Thyroid gland (tissue), 4 donors: Measurements from ENCODE around the gene PRCP. TPM values are rescaled to one million over a fixed set of nuclear protein-coding genes. Genes with fewer than 3 reads are reported as not detected.

Source experiments
- DNase-seq, 2 donors: peaks; one replicate each; pipeline ENCODE4 v3.0.0-alpha.2; 2019
- H3K27ac ChIP-seq, 3 donors: fragments of 200-600 bp; sonication (generic); 1 replicate in 2 of 3; 2 replicates in 1 of 3; pipeline ENCODE4 v1.5.1; 2016 to 2019; ENCODE audit warnings: mild to moderate bottlenecking in 1 of 3, moderate library complexity in 1 of 3
- H3K27me3 ChIP-seq: fragments of 200-600 bp; sonication (generic); one replicate; pipeline ENCODE4 v1.5.1; 2019
- H3K36me3 ChIP-seq, 2 donors: fragments of 200-600 bp; sonication (generic); one replicate each; pipeline ENCODE4 v1.5.1; 2016 to 2019
- H3K4me1 ChIP-seq, 2 donors: fragments of 200-600 bp; sonication (generic); one replicate each; pipeline ENCODE4 v1.5.1; 2017 to 2019
- H3K4me3 ChIP-seq, 3 donors: fragments of 200-600 bp; sonication (generic); replicated peaks in 1 of 3; 1 replicate in 2 of 3; 2 replicates in 1 of 3; pipeline ENCODE4 v1.5.1; 2016; ENCODE audit warnings: mild to moderate bottlenecking in 1 of 3
- H3K9me3 ChIP-seq: fragments of 200-600 bp; sonication (generic); one replicate; pipeline ENCODE4 v1.5.1; 2017
- POLR2A ChIP-seq, 2 donors: fragments of 450-650 bp; IDR thresholded peaks; one replicate each; pipeline ENCODE4 v1.6.1; 2017; ENCODE audit warnings: antibody characterized with exemption in 2 of 2, mild to moderate bottlenecking in 2 of 2, moderate library complexity in 1 of 2
- WGBS, 2 donors: methylation state at CpG; one replicate each; pipeline ENCODE4 v1.1.5; 2017; 5-methylcytosine and 5-hydroxymethylcytosine counted together
- intact Hi-C: fragments of 100-400 bp; cut with DNase I; formaldehyde crosslinking; loops from one replicate; pipeline ENCODE4 v1.15.1; 2023
- total RNA-seq, 4 donors: library from RNA; depleted of rRNA; stranded (reverse); fragments of >200 nt; gene quantifications; one replicate each; pipeline ENCODE4 v1.2.3, GENCODE V29; 2016
- TF ChIP-seq, protein P1 (sequence below), 6 experiments: fragments of 200-600 bp in 3 of 6; fragments of 450-650 bp in 3 of 6; sonication (generic) in 3 of 6; IDR thresholded peaks; one replicate each; pipeline ENCODE4 v1.5.1; 2016 to 2019; ENCODE audit warnings: antibody characterized with exemption in 6 of 6, mild to moderate bottlenecking in 2 of 6, inconsistent platforms in 1 of 6, moderate library complexity in 1 of 6

Gene PRCP
- total RNA-seq, 4 donors from 2014 or later: 59.1 to 122 (median 81.1) TPM

DNA sequence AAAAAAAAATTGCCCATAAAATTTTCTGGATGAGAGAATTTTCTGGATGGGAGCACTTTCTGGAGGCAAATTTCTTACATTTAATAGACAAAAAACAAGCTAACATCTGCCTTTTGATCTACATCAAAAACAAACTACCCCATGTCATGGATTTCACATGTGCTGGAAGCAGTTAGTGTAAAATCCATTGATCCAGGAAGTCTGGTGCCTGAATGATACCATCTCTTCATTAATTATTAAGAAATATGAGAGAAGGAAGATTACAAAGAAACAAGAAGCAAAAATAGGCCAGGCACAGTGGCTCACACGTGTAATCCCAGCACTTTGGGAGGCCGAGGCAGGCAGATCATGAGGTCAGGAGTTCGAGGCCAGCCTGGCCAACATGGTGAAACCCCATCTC lies 113.4 kb downstream of the PRCP start:
- intact Hi-C loops: no loop called here
- 84 to 90% methylated on average over 3 of the region's 3 CpGs for WGBS, 2 donors
- Histone ChIP-seq H3K36me3 (no peaks in the 10 kb centered on the region), H3K27me3 (no peaks in the 10 kb centered on the region), H3K9me3 (no peaks in the 10 kb centered on the region), H3K4me1 (no peaks in the 10 kb centered on the region), H3K27ac (no peak overlapping the region), H3K4me3 (no peak overlapping the region)
- no peak for DNase-seq
- no peak for TF ChIP-seq POLR2A (IDR thresholded peaks at IDR 0.05)
- TF ChIP-seq, protein P1, sequence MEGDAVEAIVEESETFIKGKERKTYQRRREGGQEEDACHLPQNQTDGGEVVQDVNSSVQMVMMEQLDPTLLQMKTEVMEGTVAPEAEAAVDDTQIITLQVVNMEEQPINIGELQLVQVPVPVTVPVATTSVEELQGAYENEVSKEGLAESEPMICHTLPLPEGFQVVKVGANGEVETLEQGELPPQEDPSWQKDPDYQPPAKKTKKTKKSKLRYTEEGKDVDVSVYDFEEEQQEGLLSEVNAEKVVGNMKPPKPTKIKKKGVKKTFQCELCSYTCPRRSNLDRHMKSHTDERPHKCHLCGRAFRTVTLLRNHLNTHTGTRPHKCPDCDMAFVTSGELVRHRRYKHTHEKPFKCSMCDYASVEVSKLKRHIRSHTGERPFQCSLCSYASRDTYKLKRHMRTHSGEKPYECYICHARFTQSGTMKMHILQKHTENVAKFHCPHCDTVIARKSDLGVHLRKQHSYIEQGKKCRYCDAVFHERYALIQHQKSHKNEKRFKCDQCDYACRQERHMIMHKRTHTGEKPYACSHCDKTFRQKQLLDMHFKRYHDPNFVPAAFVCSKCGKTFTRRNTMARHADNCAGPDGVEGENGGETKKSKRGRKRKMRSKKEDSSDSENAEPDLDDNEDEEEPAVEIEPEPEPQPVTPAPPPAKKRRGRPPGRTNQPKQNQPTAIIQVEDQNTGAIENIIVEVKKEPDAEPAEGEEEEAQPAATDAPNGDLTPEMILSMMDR (IDR thresholded peaks at IDR 0.05): no peak

DNA sequence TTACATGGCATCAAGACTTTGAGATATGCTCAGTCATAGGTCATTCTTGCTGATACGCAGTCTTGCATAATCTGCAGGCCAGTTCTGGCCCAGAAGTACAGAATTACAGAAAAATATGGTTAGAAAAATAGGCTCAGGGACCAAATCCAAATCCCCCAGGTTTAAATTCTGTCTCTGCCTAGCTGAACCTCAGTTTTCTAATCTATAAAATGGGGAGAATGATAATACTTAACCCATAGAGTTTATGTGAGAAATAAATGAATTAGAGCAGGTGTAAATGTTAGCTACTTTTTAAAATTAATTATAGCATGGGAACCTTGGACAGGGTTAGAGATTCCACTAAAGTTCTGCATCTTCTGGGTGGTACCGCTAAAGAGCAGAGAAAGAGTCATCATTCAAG lies 114.2 kb downstream of the PRCP start:
- 92 to 97% methylated on average over 2 of the region's 2 CpGs for WGBS, 2 donors
- no peak for TF ChIP-seq POLR2A (IDR thresholded peaks at IDR 0.05)
- TF ChIP-seq, protein P1 (IDR thresholded peaks at IDR 0.05): no peak

DNA sequence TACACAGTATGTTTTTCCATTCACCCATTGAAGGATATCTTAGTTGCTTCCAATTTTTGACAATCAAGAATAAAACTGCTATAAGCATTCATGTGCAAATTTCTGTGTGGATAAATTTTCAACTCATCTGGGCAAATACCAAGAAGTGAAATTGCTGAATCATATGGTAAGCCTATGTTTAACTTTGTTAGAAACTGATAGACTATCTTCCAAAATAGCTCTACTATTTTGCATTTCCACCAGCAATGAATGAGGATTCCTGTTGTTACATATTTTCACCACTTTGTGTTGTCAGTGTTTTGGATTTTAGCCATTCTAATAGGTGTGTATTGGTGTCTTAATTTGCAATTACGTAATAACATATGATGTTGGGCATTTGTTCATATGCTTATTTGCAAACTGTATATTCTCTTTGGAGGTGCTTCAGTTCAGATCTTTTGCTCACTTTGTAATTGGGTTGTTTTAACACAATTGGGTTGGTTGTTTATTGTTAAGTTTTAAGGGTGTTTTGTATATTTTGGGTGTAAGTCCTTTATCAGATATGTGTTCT lies 117.3 kb downstream of the PRCP start:
- TF ChIP-seq POLR2A (IDR thresholded peaks at IDR 0.05): no peak
- TF ChIP-seq, protein P1 (IDR thresholded peaks at IDR 0.05): no peak
- intact Hi-C loops: no loop called here
- H3K27me3 ChIP-seq: no peaks in the 10 kb centered on the region
- no peaks in the 10 kb centered on the region for H3K36me3 ChIP-seq
- no peaks in the 10 kb centered on the region for H3K4me1 ChIP-seq
- no peak overlapping the region for H3K4me3 ChIP-seq
- H3K27ac ChIP-seq: no peak overlapping the region
- WGBS, 2 donors: 92 to 96% methylated on average over 1 of the region's 1 CpG
- no peak for DNase-seq
- H3K9me3 ChIP-seq: no peaks in the 10 kb centered on the region

More for the DNA sequence above, 114.2 kb downstream of the PRCP start:
- Histone ChIP-seq H3K27ac (no peak overlapping the region), H3K9me3 (no peaks in the 10 kb centered on the region), H3K4me3 (no peak overlapping the region), H3K36me3 (no peaks in the 10 kb centered on the region), H3K4me1 (no peaks in the 10 kb centered on the region), H3K27me3 (no peaks in the 10 kb centered on the region)
- DNase-seq: no peak
- intact Hi-C loops: no loop called here

DNA sequence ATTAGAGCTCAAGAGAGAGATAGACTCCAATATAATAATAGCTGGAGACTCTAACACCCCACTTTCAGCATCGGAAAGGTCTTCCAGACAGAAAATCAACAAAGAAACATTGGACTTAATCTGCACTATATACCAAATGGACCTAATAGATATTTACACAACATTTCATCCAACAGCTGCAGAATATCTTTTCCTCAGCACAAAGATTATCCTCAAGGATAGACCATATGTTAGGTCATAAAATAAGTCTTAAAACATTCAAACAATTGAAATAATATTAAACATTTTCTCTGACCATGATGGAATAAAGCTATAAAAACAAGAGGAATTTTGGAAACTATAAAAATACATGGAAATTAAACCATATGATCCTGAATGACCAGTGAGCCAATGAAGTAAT lies 121.5 kb downstream of the PRCP start:
- Histone ChIP-seq H3K27ac (no peak overlapping the region), H3K36me3 (no peaks in the 10 kb centered on the region), H3K4me3 (no peak overlapping the region), H3K9me3 (no peaks in the 10 kb centered on the region), H3K4me1 (no peaks in the 10 kb centered on the region), H3K27me3 (no peaks in the 10 kb centered on the region)
- DNase-seq: no peak
- no peak for TF ChIP-seq POLR2A (IDR thresholded peaks at IDR 0.05)
- TF ChIP-seq, protein P1 (IDR thresholded peaks at IDR 0.05): no peak
- intact Hi-C loops: no loop called here
- 97 to 100% methylated on average over 1 of the region's 1 CpG for WGBS, 2 donors

DNA sequence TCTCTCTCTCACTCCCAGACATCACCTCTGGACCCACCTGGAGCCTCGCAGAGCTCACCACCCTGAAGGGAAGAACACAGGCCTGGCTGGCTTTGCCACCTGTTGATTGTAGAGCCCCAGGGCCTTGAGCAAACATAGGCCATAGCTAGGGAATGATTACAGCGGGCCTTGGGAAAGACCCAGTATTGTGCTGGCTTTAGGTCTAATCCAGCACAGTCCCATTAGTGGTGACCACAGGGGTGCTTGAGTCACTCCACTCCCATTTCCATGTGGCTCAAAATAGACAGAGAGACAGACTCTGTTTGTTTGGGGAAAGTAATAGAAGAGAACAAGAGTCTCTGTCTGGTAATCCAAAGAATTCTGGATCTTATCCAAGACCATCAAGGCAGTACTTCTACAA lies 123.9 kb downstream of the PRCP start:
- intact Hi-C loops: no loop called here
- no peaks in the 10 kb centered on the region for H3K9me3 ChIP-seq
- no peaks in the 10 kb centered on the region for H3K36me3 ChIP-seq
- no peak for DNase-seq
- 69 to 71% methylated on average over 2 of the region's 2 CpGs for WGBS, 2 donors
- TF ChIP-seq, protein P1 (IDR thresholded peaks at IDR 0.05): no peak
- TF ChIP-seq POLR2A (IDR thresholded peaks at IDR 0.05): no peak
- no peak overlapping the region for H3K27ac ChIP-seq
- no peaks in the 10 kb centered on the region for H3K4me1 ChIP-seq
- H3K27me3 ChIP-seq: no peaks in the 10 kb centered on the region
- H3K4me3 ChIP-seq: no peak overlapping the region
